Lung (tissue), 12 donors: ENCODE results near the gene OSTF1. TPM values are rescaled to one million over a fixed set of nuclear protein-coding genes. Genes with fewer than 3 reads are reported as not detected.

ENCODE experiments used
- ATAC-seq: fragments of 200-7000 bp; cut with Tn5 transposase; one replicate; pipeline ENCODE4 v1.9.1; 2020; ENCODE audit warnings: moderate number of reproducible peaks; ENCODE audit not compliant: insufficient read depth, low FRiP score
- DNase-seq, 3 donors: peaks; one replicate each; pipeline ENCODE4 v3.0.0-alpha.2; 2013 to 2017
- H3K27ac ChIP-seq, 2 donors: one replicate each; pipeline ENCODE4 v1.5.1; 2013; ENCODE audit warnings: mild to moderate bottlenecking in 2 of 2, moderate library complexity in 2 of 2, control low read depth in 1 of 2, inconsistent platforms in 1 of 2, low read depth in 1 of 2, low read length in 1 of 2
- H3K27me3 ChIP-seq, 3 donors: one replicate each; pipeline ENCODE4 v1.5.1; 2013; ENCODE audit warnings: low read length in 2 of 3; ENCODE audit not compliant: control insufficient read depth in 3 of 3, insufficient read depth in 3 of 3
- H3K36me3 ChIP-seq, 4 donors: one replicate each; pipeline ENCODE4 v1.5.1; 2013; ENCODE audit warnings: low read length in 4 of 4, mild to moderate bottlenecking in 1 of 4, moderate library complexity in 1 of 4; ENCODE audit not compliant: control insufficient read depth in 4 of 4, insufficient read depth in 4 of 4
- H3K4me1 ChIP-seq, 5 donors: one replicate each; pipeline ENCODE4 v1.5.1; 2013; ENCODE audit warnings: low read length in 5 of 5, mild to moderate bottlenecking in 2 of 5, moderate library complexity in 1 of 5; ENCODE audit not compliant: control insufficient read depth in 5 of 5, insufficient read depth in 5 of 5
- H3K4me3 ChIP-seq: one replicate; pipeline ENCODE4 v1.5.1; 2013; ENCODE audit warnings: mild to moderate bottlenecking, control low read depth, moderate library complexity
- H3K9ac ChIP-seq, 2 donors: one replicate each; pipeline ENCODE4 v1.5.1; 2013; ENCODE audit warnings: low read length in 2 of 2, control low read depth in 1 of 2; ENCODE audit not compliant: insufficient read depth in 1 of 2
- H3K9me3 ChIP-seq, 4 donors: one replicate each; pipeline ENCODE4 v1.5.1; 2013; ENCODE audit warnings: low read length in 3 of 4, mild to moderate bottlenecking in 1 of 4, moderate library complexity in 1 of 4; ENCODE audit not compliant: control insufficient read depth in 4 of 4, insufficient read depth in 3 of 4
- WGBS, 2 donors: extraction: QIAGEN DNeasy Blood & Tissue Kit; methylation state at CpG; one replicate each; pipeline ENCODE4 v1.1.7; 2013; 5-methylcytosine and 5-hydroxymethylcytosine counted together
- polyA plus RNA-seq, 2 donors: library from polyadenylated mRNA; stranded (reverse); fragments of 200-250 nt; gene quantifications; one replicate each; pipeline ENCODE4 v1.2.1, GENCODE V29; 2013
- total RNA-seq, 2 donors: library from RNA; depleted of rRNA in 1 of 2; stranded (reverse); fragments of >200 nt in 1 of 2; gene quantifications; one replicate each; pipeline ENCODE4 v1.2.1, GENCODE V29; 2014 to 2021
- TF ChIP-seq, protein P1 (sequence below): IDR thresholded peaks from 2 replicates; pipeline ENCODE4 v1.5.1; 2012; ENCODE audit warnings: mild to moderate bottlenecking; ENCODE audit errors: control extremely low read depth, extremely low read depth
- donor health status: control.
- donor health status: control.
- donor health status: Bipolar disorder and iron deficiency.
- donor health status: healthy.
- donor health status: DM: yes; HTN: yes; CAD: no.

OSTF1 gene
- total and polyA plus RNA-seq, 4 donors, result 50.9 to 91.0 (median 72.0) TPM

DNA sequence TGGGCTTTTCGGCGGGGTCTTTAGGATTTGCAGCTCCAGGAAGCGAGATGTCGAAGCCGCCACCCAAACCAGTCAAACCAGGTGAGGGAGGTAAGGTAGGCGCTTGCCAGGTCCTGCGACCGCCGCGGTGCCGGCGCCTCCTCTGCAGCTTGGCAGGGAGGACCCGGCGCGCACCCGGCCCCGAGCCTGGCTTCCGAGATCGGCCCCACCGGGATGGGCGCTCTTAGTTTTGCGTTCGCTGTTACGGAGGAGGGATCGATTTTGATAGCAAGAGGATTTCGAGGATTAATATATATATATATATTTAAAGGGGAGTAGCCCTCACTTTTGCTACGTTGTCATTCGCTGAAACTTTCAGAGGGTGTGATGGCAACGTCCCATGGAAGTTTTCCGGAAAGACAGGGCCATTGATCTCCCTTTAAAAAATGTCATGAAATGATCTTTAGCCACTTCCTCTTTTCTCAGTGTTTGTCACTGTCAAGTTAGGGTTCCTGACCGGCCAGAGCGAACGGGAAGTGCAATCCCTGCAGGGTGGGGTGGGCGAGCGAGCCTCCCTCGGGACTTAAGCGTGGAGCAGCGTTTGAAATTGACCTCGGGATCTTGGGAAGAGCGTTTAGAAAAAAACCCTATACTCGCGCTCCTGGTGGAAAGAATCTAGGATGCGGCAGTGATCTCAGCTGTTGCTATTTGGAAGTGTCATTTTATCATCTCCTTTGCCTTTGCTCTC, 495 bp downstream of the OSTF1 start:
- Histone ChIP-seq H3K27ac (peak overlapping the region; percentile 89 to 99), H3K9ac (peak overlapping the region; percentile 78 to 94), H3K9me3 (no peaks in the 10 kb centered on the region), H3K4me1 (peaks cover 3 to 55% (median 17%) of the 10 kb centered on the region in 5 donors), H3K27me3 (no peaks in the 10 kb centered on the region), H3K36me3 (peaks cover 0 to 8% (median 0%) of the 10 kb centered on the region in 4 donors), H3K4me3 (peak overlapping the region; percentile 94)
- TF ChIP-seq, protein P1, sequence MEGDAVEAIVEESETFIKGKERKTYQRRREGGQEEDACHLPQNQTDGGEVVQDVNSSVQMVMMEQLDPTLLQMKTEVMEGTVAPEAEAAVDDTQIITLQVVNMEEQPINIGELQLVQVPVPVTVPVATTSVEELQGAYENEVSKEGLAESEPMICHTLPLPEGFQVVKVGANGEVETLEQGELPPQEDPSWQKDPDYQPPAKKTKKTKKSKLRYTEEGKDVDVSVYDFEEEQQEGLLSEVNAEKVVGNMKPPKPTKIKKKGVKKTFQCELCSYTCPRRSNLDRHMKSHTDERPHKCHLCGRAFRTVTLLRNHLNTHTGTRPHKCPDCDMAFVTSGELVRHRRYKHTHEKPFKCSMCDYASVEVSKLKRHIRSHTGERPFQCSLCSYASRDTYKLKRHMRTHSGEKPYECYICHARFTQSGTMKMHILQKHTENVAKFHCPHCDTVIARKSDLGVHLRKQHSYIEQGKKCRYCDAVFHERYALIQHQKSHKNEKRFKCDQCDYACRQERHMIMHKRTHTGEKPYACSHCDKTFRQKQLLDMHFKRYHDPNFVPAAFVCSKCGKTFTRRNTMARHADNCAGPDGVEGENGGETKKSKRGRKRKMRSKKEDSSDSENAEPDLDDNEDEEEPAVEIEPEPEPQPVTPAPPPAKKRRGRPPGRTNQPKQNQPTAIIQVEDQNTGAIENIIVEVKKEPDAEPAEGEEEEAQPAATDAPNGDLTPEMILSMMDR, result no peak
- WGBS, 2 donors, result 0 to 1% methylated on average over 43 of the region's 43 CpGs
- DNase-seq (peak; percentile 74 to 86 (median 85)), ATAC-seq (peak; percentile 15)

DNA sequence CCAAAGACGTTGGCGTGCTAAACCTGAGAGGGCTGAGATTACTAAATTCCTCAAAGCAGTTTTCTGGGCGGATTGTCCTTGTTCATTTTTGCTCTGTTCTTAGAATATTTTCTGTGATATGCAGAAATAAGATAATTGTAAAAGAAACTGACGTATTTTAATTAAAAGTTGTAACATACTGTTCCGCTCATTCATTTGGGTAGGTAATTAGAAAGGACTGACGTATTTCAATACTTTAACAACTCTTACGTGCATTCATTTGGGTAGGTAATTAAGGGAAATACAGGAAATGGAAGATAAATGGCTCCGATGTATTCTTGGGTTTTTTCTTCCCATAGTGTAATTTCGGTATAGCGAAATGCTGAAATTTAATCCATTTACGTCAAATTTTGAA, 1.1 kb downstream of the OSTF1 start:
- peak overlapping the region; percentile 74 to 99 for H3K27ac ChIP-seq
- no peak for ATAC-seq
- peak overlapping the region; percentile 78 to 94 for H3K9ac ChIP-seq
- no peaks in the 10 kb centered on the region for H3K27me3 ChIP-seq
- no peaks in the 10 kb centered on the region for H3K9me3 ChIP-seq
- H3K4me3 ChIP-seq, result peak overlapping the region; percentile 94
- peaks cover 0 to 8% (median 0%) of the 10 kb centered on the region in 4 donors for H3K36me3 ChIP-seq
- TF ChIP-seq, protein P1, result no peak
- DNase-seq, result peak in 1 of 3 donors; percentile 36
- H3K4me1 ChIP-seq, result peaks cover 3 to 49% (median 16%) of the 10 kb centered on the region in 5 donors
- 10 to 16% methylated on average over 11 of the region's 11 CpGs for WGBS, 2 donors

DNA sequence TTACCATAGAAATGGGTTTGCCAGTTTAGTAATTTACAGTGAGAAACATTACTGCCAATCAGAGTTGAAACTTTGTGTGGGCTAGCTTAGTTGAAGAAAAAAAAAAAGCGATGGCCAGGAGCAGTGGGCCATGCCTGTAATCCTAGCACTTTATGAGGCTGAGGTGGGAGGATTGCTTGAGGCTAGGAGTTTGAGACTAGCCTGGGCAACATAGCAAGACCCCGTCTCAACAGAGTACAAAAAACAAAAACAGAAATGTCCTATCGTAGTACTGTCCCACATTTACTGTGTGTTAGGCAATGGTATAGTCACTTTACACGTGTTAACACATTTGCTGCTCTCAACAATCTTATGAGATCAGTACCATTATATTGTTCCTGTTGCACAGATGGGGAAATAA, 2.3 kb downstream of the OSTF1 start:
- Histone ChIP-seq H3K4me3 (no peak overlapping the region), H3K27me3 (no peaks in the 10 kb centered on the region), H3K9me3 (no peaks in the 10 kb centered on the region), H3K36me3 (peaks cover 0 to 8% (median 0%) of the 10 kb centered on the region in 4 donors), H3K9ac (peak overlapping the region in 1 of 2 donors; percentile 94), H3K4me1 (peaks cover 3 to 49% (median 19%) of the 10 kb centered on the region in 5 donors), H3K27ac (peak overlapping the region in 1 of 2 donors; percentile 44)
- ATAC-seq, result no peak
- TF ChIP-seq, protein P1, result no peak
- DNase-seq, result no peak
- 59 to 79% methylated on average over 4 of the region's 4 CpGs for whole genome bisulfite sequencing, 2 donors
